Measurements from ENCODE around the gene PPAN.

DNA sequence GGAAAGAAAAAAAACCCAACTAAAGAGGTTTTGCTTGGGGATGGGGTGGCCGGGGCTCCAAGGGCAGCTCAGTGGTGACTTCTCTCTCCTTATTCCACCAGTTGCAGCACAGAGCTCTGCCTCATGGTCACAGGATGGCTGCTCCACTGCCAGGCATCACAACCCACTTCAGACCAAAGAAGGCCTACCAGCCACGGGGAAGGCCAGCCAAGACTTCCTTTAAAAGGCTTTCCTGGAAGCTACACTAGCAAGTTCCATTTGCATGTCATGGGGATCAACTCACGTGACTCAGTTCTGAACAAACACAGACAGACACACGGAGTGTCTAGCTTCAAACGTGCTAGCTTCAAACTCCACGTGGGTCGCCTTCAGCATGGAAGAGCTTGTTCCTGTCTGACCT lies 26.7 kb downstream of the PPAN start:
- TF ChIP-seq, protein P1, sequence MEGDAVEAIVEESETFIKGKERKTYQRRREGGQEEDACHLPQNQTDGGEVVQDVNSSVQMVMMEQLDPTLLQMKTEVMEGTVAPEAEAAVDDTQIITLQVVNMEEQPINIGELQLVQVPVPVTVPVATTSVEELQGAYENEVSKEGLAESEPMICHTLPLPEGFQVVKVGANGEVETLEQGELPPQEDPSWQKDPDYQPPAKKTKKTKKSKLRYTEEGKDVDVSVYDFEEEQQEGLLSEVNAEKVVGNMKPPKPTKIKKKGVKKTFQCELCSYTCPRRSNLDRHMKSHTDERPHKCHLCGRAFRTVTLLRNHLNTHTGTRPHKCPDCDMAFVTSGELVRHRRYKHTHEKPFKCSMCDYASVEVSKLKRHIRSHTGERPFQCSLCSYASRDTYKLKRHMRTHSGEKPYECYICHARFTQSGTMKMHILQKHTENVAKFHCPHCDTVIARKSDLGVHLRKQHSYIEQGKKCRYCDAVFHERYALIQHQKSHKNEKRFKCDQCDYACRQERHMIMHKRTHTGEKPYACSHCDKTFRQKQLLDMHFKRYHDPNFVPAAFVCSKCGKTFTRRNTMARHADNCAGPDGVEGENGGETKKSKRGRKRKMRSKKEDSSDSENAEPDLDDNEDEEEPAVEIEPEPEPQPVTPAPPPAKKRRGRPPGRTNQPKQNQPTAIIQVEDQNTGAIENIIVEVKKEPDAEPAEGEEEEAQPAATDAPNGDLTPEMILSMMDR (IDR thresholded peaks at IDR 0.05 in 2 of 3, conservative IDR thresholded peaks at IDR 0.05 in 1 of 3; ENCODE audit: borderline replicate concordance in 1 of 3, insufficient read depth in 1 of 3, low read depth in 2 of 3, low read length in 2 of 3), result no peak
- TF ChIP-seq, protein P2, sequence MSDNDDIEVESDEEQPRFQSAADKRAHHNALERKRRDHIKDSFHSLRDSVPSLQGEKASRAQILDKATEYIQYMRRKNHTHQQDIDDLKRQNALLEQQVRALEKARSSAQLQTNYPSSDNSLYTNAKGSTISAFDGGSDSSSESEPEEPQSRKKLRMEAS (IDR thresholded peaks at IDR 0.05), result no peak
- TF ChIP-seq, protein P3, sequence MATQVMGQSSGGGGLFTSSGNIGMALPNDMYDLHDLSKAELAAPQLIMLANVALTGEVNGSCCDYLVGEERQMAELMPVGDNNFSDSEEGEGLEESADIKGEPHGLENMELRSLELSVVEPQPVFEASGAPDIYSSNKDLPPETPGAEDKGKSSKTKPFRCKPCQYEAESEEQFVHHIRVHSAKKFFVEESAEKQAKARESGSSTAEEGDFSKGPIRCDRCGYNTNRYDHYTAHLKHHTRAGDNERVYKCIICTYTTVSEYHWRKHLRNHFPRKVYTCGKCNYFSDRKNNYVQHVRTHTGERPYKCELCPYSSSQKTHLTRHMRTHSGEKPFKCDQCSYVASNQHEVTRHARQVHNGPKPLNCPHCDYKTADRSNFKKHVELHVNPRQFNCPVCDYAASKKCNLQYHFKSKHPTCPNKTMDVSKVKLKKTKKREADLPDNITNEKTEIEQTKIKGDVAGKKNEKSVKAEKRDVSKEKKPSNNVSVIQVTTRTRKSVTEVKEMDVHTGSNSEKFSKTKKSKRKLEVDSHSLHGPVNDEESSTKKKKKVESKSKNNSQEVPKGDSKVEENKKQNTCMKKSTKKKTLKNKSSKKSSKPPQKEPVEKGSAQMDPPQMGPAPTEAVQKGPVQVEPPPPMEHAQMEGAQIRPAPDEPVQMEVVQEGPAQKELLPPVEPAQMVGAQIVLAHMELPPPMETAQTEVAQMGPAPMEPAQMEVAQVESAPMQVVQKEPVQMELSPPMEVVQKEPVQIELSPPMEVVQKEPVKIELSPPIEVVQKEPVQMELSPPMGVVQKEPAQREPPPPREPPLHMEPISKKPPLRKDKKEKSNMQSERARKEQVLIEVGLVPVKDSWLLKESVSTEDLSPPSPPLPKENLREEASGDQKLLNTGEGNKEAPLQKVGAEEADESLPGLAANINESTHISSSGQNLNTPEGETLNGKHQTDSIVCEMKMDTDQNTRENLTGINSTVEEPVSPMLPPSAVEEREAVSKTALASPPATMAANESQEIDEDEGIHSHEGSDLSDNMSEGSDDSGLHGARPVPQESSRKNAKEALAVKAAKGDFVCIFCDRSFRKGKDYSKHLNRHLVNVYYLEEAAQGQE (IDR thresholded peaks at IDR 0.05; ENCODE audit: low read depth), result no peak
- TF ChIP-seq ZFX (IDR thresholded peaks at IDR 0.05) (no peak), ZNF274 (IDR thresholded peaks at IDR 0.05; ENCODE audit: low read depth, low read length) (no peak), SIN3A (IDR thresholded peaks at IDR 0.05; ENCODE audit: low read depth) (no peak), CEBPB (IDR thresholded peaks at IDR 0.05; ENCODE audit: low read depth) (no peak), EZH2phosphoT487 (IDR thresholded peaks at IDR 0.05; ENCODE audit: borderline replicate concordance) (no peak), YY1 (IDR thresholded peaks at IDR 0.05; ENCODE audit: extremely low read depth, insufficient replicate concordance, low read depth, low read length) (no peak), RAD21 (IDR thresholded peaks at IDR 0.05; ENCODE audit: low read depth) (no peak), POLR2AphosphoS5 (IDR thresholded peaks at IDR 0.05; ENCODE audit: low read depth, low read length) (no peak)
- TF ChIP-seq, protein P4, sequence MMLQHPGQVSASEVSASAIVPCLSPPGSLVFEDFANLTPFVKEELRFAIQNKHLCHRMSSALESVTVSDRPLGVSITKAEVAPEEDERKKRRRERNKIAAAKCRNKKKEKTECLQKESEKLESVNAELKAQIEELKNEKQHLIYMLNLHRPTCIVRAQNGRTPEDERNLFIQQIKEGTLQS (IDR thresholded peaks at IDR 0.05), result no peak
